Upper lobe of right lung (tissue), 1 donor: Measurements from ENCODE around the gene BNC2. TPM values are rescaled to one million over a fixed set of nuclear protein-coding genes. Genes with fewer than 3 reads are reported as not detected.
"Not testable (repeated sequence)": the region's sequence is repeated elsewhere in the genome, so short reads cannot be mapped to it uniquely, and the experiment has no call there.

Experiments used
- ATAC-seq: fragments of 200-7000 bp; cut with Tn5 transposase; one replicate; pipeline ENCODE4 v1.9.1; 2020; ENCODE audit warnings: mild to moderate bottlenecking, moderate library complexity
- DNase-seq: peaks from one replicate; pipeline ENCODE4 v3.0.0-alpha.2; 2020
- H3K27ac ChIP-seq: fragments of 200-600 bp; one replicate; pipeline ENCODE4 v1.8.0; 2022
- H3K27me3 ChIP-seq: fragments of 200-600 bp; one replicate; pipeline ENCODE4 v1.8.0; 2022; ENCODE audit warnings: mild to moderate bottlenecking
- H3K36me3 ChIP-seq: fragments of 200-600 bp; one replicate; pipeline ENCODE4 v1.8.0; 2022
- H3K4me1 ChIP-seq: fragments of 200-600 bp; one replicate; pipeline ENCODE4 v1.8.0; 2022
- H3K4me3 ChIP-seq: fragments of 200-600 bp; one replicate; pipeline ENCODE4 v1.8.0; 2022; ENCODE audit warnings: mild to moderate bottlenecking
- H3K9me3 ChIP-seq: fragments of 200-600 bp; one replicate; pipeline ENCODE4 v1.8.0; 2022
- intact Hi-C: fragments of 100-400 bp; cut with DNase I; formaldehyde crosslinking; loops from one replicate; pipeline ENCODE4 v1.11.0; 2022
- total RNA-seq: library from RNA; stranded (reverse); fragmentation: NEBNext Ultra II Directional; extraction: Animal tissue kit (Norgen Biotek cat#: 25700); gene quantifications from one replicate; pipeline ENCODE4 v1.2.1, GENCODE V29; 2021
- TF ChIP-seq, protein P1 (sequence below): fragments of 200-600 bp; IDR thresholded peaks from one replicate; pipeline ENCODE4 v1.8.0; 2022; ENCODE audit warnings: antibody characterized with exemption
- donor health status: DM: no; HTN: yes; CAD: no; lungs with severe emphysema.

Gene BNC2
- total RNA-seq, 1 donor from 2014 or later, result 18.1 TPM

DNA sequence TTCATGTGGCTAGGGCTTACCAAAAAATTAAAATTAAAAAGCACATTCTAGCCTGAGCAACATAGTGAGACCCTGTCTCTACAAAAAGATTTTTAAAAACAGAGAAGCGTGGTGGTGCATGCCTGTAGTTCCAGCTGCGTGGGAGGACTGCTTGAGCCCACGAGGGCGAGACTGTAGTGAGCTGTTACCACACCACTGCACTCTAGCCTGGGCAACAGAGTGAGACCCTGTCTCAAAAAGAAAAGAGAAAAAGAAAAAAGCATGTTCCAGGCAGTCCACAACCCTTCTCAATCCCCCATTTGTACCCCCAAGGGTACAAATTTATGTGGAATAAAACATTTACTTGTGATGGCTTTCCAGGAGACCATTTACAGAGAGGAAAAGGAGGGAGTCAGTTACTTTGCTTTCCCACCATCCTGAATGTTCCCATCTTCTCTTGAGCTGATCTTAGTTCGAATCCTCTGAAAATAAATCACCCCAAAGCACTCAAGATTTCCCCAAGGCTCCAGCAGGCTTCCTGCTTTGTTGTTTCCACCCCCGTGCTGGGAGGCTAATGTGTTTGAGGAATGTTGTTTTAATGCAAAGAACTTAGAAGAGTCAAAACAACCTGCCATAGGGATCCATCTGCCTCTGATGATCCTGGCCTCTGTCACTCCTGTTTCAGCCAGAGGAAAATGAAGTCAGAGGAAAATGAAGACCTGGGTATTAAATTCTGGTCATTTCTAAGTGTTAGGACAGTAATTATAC, 384.7 kb downstream of the BNC2 start:
- no peaks in the 10 kb centered on the region for H3K36me3 ChIP-seq
- intact Hi-C loops, result no loop called here
- ATAC-seq (no peak), DNase-seq (no peak)
- H3K9me3 ChIP-seq, result no peaks in the 10 kb centered on the region
- TF ChIP-seq, protein P1, sequence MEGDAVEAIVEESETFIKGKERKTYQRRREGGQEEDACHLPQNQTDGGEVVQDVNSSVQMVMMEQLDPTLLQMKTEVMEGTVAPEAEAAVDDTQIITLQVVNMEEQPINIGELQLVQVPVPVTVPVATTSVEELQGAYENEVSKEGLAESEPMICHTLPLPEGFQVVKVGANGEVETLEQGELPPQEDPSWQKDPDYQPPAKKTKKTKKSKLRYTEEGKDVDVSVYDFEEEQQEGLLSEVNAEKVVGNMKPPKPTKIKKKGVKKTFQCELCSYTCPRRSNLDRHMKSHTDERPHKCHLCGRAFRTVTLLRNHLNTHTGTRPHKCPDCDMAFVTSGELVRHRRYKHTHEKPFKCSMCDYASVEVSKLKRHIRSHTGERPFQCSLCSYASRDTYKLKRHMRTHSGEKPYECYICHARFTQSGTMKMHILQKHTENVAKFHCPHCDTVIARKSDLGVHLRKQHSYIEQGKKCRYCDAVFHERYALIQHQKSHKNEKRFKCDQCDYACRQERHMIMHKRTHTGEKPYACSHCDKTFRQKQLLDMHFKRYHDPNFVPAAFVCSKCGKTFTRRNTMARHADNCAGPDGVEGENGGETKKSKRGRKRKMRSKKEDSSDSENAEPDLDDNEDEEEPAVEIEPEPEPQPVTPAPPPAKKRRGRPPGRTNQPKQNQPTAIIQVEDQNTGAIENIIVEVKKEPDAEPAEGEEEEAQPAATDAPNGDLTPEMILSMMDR, result no peak
- H3K27ac ChIP-seq, result no peak overlapping the region
- no peaks in the 10 kb centered on the region for H3K27me3 ChIP-seq
- no peaks in the 10 kb centered on the region for H3K4me1 ChIP-seq
- H3K4me3 ChIP-seq, result no peak overlapping the region

DNA sequence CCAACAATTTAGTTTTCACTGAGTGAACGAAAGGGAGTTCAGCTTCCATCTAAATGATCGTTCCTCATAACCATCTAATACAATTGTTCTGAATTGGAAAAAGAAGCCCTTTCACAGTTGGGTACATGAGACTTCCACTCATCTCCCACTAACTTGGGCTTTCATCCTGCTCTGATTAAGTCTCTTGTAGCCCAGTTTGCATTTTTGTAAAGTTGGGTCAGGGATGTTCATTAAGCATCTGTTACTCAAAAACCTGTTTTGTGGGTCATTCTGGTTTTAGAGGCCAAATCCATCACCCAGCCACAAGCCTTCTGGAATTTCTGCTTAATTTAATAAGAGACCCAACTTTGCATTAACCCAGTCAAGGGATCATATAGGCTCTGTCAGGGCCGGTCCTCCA, 385.3 kb downstream of the BNC2 start:
- H3K9me3 ChIP-seq, result no peaks in the 10 kb centered on the region
- DNase-seq (no peak), ATAC-seq (no peak)
- no peak overlapping the region for H3K4me3 ChIP-seq
- no peaks in the 10 kb centered on the region for H3K4me1 ChIP-seq
- H3K27me3 ChIP-seq, result no peaks in the 10 kb centered on the region
- no peaks in the 10 kb centered on the region for H3K36me3 ChIP-seq
- TF ChIP-seq, protein P1, result no peak
- H3K27ac ChIP-seq, result no peak overlapping the region
- intact Hi-C loops, result no loop called here

DNA sequence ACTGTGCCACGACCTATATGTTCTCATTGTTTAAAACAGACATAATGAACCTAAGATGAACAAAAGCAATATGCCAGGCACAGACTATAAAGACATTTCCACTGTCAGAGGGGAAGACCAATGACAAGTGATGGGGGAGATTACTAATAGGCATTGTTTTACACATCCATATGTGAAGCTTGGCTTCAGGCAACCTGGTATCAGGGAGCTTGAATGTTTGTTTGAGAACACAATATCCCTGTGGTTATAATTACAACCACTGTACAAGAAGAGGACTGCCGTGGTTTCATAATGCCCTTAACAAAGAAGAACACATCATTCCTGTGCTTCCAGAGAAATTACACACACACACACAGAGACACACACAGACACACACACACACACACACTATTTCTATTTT, 385.7 kb downstream of the BNC2 start:
- ATAC-seq, result no peak
- H3K4me1 ChIP-seq, result no peaks in the 10 kb centered on the region
- intact Hi-C loops, result no loop called here
- no peak overlapping the region for H3K4me3 ChIP-seq
- H3K27ac ChIP-seq, result no peak overlapping the region
- no peak for DNase-seq
- no peaks in the 10 kb centered on the region for H3K9me3 ChIP-seq
- TF ChIP-seq, protein P1, result no peak
- no peaks in the 10 kb centered on the region for H3K36me3 ChIP-seq
- H3K27me3 ChIP-seq, result no peaks in the 10 kb centered on the region

DNA sequence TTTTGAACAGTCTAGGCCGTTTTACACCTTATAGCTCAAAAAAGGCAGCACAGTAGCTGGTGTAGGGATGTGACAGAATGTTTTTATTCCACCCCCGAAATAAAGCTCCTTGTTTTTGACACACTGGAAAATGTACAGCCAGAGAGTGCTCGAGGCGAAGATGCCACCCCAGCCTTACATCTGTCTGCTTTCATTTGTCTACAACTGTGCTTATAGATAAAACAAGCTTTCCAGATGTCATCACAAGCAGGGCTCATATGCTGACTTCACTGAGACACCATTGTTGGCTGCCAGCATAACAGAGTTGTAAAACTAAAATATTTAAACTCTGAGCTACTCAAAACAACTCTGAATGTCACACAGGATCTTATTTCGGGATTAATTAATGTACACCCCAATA, 386.3 kb downstream of the BNC2 start:
- no peaks in the 10 kb centered on the region for H3K27me3 ChIP-seq
- ATAC-seq, result no peak
- no peaks in the 10 kb centered on the region for H3K36me3 ChIP-seq
- H3K4me3 ChIP-seq, result no peak overlapping the region
- no peaks in the 10 kb centered on the region for H3K4me1 ChIP-seq
- H3K9me3 ChIP-seq, result no peaks in the 10 kb centered on the region
- TF ChIP-seq, protein P1, result no peak
- intact Hi-C loops, result no loop called here
- H3K27ac ChIP-seq, result no peak overlapping the region
- no peak for DNase-seq

DNA sequence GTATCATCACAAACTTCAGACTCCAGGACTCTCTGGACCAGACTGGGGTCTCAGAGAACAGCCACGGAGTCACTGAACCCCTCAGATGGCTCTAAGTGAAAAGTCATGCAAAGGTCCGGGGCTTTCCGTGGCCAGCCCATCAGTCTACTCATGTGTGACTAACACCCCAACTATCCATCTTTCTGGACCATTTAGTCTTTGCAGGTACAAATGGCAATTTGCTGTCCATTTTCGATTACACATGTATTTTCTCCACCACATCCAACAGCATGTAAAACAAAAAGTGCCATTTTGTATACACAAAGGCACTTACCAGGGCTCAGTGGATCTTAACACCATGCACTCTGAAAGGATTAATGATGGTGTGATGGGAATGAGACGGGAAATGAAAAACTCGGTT, 387.7 kb downstream of the BNC2 start:
- Histone ChIP-seq H3K4me3 (no peak overlapping the region), H3K9me3 (no peaks in the 10 kb centered on the region), H3K36me3 (no peaks in the 10 kb centered on the region), H3K27ac (no peak overlapping the region), H3K27me3 (no peaks in the 10 kb centered on the region), H3K4me1 (no peaks in the 10 kb centered on the region)
- ATAC-seq (no peak), DNase-seq (no peak)
- intact Hi-C loops, result no loop called here
- TF ChIP-seq, protein P1, result no peak

DNA sequence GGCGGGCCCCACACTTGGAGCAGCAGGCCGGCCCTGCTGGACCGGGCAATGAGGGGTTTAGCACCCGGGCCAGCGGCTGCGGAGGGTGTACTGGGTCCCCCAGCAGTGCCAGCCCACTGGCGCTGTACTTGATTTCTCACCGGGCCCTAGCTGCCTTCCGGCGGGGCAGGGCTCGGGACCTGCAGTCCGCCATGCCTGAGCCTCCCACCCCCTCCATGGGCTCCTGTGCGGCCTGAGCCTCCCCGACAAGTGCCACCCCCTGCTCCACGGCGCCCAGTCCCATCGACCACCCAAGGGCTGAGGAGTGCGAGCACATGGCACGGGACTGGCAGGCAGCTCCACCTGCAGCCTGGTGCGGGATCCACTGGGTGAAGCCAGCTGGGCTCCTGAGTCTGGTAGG, 389.9 kb downstream of the BNC2 start:
- DNase-seq, H3K9me3 ChIP-seq, ATAC-seq, intact Hi-C loops, H3K27ac ChIP-seq, H3K27me3 ChIP-seq, H3K4me3 ChIP-seq, H3K36me3 ChIP-seq, H3K4me1 ChIP-seq: not testable (repeated sequence)
